VCaP (cell line): ENCODE measurements around the gene FBXO21.
"Not testable (repeated sequence)": the region's sequence is repeated elsewhere in the genome, so short reads cannot be mapped to it uniquely, and the experiment has no call there.

Experiments
- H3K27ac ChIP-seq: fragments of 450-650 bp; 2 replicates; pipeline ENCODE4 v1.5.1; 2017
- TF ChIP-seq, protein P1 (sequence below): fragments of 450-650 bp; conservative IDR thresholded peaks from 2 replicates; pipeline ENCODE4 v1.5.1; 2017; ENCODE audit warnings: mild to moderate bottlenecking, moderate library complexity

Gene FBXO21

DNA sequence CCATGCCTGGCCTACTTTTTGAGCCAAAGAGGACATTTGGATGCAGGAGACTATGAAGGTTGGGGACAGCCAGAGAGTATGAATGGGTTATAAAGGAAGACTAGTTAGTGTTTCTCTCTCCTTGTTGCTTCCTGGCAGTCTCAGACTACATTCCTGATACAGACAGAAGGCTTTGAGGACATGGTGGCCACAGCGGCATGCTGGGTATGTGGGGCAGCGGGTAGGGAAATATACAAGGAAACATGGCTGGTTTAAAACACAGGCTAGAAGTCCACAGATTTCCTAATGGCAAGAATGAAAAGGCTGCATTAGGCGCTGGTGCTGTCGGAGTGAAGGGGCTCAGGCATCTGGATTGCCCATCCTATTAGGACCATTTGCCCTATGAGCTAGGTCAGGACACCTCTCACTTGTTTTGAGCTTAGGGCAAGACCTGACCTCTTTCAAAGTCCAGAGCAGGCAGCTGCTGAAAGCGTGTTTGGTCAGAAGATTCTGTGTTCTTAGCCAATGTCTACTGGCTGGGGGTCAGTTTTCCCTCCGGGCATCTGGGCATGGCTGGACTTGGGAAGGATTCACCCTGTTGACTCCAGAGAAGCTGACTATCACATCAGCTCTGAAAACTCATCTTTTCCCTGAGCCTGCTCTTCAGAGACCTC is 20.1 kb upstream of the FBXO21 start:
- H3K27ac ChIP-seq = no peak overlapping the region
- TF ChIP-seq, protein P1, sequence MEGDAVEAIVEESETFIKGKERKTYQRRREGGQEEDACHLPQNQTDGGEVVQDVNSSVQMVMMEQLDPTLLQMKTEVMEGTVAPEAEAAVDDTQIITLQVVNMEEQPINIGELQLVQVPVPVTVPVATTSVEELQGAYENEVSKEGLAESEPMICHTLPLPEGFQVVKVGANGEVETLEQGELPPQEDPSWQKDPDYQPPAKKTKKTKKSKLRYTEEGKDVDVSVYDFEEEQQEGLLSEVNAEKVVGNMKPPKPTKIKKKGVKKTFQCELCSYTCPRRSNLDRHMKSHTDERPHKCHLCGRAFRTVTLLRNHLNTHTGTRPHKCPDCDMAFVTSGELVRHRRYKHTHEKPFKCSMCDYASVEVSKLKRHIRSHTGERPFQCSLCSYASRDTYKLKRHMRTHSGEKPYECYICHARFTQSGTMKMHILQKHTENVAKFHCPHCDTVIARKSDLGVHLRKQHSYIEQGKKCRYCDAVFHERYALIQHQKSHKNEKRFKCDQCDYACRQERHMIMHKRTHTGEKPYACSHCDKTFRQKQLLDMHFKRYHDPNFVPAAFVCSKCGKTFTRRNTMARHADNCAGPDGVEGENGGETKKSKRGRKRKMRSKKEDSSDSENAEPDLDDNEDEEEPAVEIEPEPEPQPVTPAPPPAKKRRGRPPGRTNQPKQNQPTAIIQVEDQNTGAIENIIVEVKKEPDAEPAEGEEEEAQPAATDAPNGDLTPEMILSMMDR = no peak

DNA sequence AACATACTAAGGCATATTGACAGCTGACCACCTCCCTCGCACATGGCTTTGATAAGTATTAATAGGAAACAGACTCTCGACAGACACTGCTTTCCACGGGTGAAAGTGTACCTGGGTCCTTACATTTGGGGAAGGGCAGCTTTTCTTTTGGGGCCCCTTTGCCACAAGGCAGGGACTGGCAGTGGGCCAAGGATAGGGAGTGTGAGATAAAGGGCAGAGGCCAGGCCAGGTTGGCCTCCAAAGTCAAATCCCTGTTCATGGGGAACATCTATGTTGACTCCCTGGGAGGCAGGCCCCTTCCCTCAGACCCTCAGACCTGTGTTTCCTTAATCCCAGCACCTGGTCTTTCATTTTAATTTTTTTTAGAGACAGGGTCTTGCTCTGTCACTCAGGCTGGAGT is 19.4 kb upstream of the FBXO21 start:
- no peak overlapping the region for H3K27ac ChIP-seq
- TF ChIP-seq, protein P1 = no peak

DNA sequence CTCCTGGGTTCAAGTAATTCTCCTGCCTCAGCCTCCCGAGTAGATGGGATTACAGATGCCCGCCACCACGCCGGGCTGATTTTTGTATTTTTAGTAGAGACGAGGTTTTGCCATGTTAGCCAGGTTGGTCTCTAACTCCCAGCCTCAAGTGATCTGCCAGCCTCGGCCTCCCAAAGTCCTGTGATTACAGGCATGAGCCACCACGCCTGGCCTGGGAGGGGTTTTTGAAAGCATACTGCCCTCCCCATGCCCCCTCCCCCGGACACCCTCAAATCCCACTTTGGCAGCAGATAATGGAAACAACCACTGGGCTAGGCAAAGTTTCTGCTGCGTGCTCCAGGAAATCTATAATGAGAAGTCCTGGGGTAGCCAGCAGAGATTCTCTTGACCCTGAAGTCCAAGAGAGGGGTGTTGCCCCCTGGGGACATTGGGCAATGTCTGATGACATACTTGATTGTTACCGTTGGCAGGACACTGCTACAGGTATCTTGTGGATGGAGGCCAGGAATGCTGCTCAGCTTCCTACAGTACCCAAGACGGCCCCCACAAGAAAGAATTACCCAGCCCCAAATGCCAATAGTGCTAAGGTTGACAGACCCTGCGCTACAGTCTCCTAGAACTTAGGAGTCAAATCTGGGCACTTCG is 18.7 kb upstream of the FBXO21 start:
- H3K27ac ChIP-seq = no peak overlapping the region
- TF ChIP-seq, protein P1 = no peak

DNA sequence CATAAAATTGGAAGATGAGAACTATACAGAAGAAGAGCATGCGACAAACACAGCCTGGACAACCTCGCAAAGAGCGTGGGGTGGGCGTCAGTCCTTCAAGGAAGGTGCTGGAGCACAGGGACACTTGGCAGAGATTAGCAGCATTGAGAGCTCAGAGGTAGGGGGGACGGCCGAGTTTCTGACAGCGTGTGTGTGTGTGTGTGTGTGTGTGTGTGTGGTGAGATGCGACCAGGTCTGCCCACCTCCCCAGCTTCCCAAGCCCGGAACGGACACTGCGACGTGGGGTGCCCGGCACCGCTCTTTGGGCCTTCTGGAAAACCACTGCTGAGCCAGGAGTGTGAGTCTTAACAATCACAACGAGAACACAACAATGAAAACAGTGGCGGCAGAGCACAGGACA is 17.9 kb upstream of the FBXO21 start:
- TF ChIP-seq, protein P1 = no peak
- peak overlapping the region; percentile 11; the same call in 1 of the 2 replicates for H3K27ac ChIP-seq

DNA sequence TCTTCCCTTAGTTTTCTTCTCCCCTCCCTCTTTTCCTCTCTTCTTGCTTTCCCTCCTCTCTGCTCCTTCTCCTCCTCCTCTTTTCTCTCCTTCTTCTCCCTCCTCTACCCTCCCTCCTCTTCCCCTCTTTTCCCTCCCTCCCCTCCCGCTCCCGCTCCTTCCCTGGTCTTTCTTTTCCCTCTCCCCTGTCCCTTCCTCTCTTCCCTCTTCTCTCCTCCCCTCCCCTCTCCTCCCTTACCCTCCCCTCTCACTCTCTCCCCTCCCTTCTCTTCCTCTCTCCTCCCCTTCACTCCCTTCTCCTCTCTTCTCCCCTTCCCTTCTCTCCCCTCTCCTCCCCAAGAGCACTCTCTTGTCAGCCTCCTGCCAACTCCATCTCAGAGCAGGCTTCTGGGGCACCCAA is 17.4 kb upstream of the FBXO21 start:
- peak overlapping the region; percentile 11; the same call in 1 of the 2 replicates for H3K27ac ChIP-seq
- TF ChIP-seq, protein P1 = no peak

DNA sequence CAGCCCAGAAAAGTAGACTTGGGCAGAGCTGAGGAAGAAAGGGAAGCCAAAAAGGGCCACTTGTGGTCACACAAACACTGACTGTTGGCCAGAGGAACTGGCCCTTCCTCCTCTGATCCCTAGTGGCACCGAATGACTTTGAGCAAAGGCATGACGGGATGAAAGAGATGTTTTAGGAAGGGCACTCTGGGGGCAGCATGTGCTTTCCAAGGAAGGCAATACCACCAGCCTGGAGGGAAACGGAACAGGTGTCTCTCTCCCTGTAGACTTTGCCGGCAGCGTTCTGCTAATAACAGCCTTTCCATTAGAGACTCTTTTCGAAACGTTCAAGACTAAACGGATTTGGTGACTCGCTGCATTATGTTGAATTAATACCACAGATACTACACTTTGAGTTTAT is 12.3 kb upstream of the FBXO21 start:
- TF ChIP-seq, protein P1 = no peak
- no peak overlapping the region for H3K27ac ChIP-seq

GRCh38 chr12:117202033-117202432 is 11.8 kb upstream of the FBXO21 start:
- TF ChIP-seq, protein P1 = no peak
- no peak overlapping the region for H3K27ac ChIP-seq

DNA sequence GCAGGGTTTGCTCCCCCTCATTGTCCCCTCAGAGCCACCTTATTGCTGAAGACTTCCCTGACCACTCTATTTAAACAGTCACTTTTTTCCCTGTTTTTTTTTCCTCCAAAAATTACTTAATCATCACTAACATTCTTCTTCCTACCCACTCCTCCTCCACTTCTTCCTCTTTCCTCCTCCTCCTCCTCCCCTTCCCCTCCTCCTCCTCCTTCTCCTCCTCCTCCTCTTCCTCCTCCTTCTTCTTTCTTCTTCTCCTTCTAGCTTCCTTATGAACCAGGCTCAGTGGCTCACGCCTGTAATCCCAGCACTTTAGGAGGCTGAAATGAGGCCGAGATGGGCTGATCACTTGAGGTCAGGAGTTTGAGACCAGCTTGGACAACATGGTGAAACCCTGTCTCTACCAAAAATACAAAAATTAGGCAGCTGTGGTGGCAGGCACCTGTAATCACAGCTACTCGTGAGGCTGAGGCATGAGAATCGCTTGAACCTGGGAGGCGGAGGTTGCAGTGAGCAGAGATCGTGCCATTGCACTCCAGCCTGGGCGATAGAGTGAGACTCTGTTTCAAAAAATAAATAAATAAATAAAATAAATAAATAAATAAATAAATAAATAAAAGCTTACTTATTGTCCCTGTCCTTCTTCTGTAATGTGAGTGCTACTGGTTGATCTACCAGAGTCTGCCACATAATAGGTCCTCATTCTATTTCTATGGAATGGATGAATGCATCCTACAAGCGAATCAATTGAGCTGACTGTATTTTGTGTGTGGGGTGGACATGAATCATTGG is 9.9 kb upstream of the FBXO21 start:
- H3K27ac ChIP-seq = not testable (repeated sequence)

GRCh38 chr12:117196334-117196733 is 6.1 kb upstream of the FBXO21 start:
- not testable (repeated sequence) for H3K27ac ChIP-seq

GRCh38 chr12:117195027-117195426 is 4.8 kb upstream of the FBXO21 start:
- H3K27ac ChIP-seq = not testable (repeated sequence)
